ENCODE results near the gene FHIT.

FHIT gene

GRCh38 chr3:61094608-61095007 lies 156.6 kb downstream of the FHIT start:
- Histone ChIP-seq H3K27ac (ENCODE audit: low read depth, low read length) (no peak overlapping the region), H3K9ac (ENCODE audit: low read depth in 1 of 2, low read length in 2 of 2) (no peak overlapping the region), H3K4me1 (ENCODE audit: control insufficient read depth in 1 of 2, insufficient read depth in 2 of 2, low read length in 2 of 2) (no peaks in the 10 kb centered on the region), H3K9me3 (ENCODE audit: control insufficient read depth in 1 of 2, low read length in 2 of 2) (no peaks in the 10 kb centered on the region), H3K4me3 (ENCODE audit: low read depth in 1 of 2, low read length in 2 of 2) (no peak overlapping the region), H3K27me3 (ENCODE audit: control insufficient read depth in 1 of 2, insufficient read depth in 2 of 2, low read length in 2 of 2) (no peaks in the 10 kb centered on the region), H3K36me3 (ENCODE audit: control insufficient read depth in 1 of 2, insufficient read depth in 2 of 2, low read length in 2 of 2) (no peaks in the 10 kb centered on the region)

GRCh38 chr3:61093364-61093763 lies 157.9 kb downstream of the FHIT start:
- Histone ChIP-seq H3K27me3 (ENCODE audit: control insufficient read depth in 1 of 2, insufficient read depth in 2 of 2, low read length in 2 of 2) (no peaks in the 10 kb centered on the region), H3K27ac (ENCODE audit: low read depth, low read length) (no peak overlapping the region), H3K9ac (ENCODE audit: low read depth in 1 of 2, low read length in 2 of 2) (no peak overlapping the region), H3K9me3 (ENCODE audit: control insufficient read depth in 1 of 2, low read length in 2 of 2) (no peaks in the 10 kb centered on the region), H3K4me1 (ENCODE audit: control insufficient read depth in 1 of 2, insufficient read depth in 2 of 2, low read length in 2 of 2) (no peaks in the 10 kb centered on the region), H3K4me3 (ENCODE audit: low read depth in 1 of 2, low read length in 2 of 2) (no peak overlapping the region), H3K36me3 (ENCODE audit: control insufficient read depth in 1 of 2, insufficient read depth in 2 of 2, low read length in 2 of 2) (no peaks in the 10 kb centered on the region)

GRCh38 chr3:61092870-61093269 lies 158.4 kb downstream of the FHIT start:
- no peak overlapping the region for H3K4me3 ChIP-seq (ENCODE audit: low read depth in 1 of 2, low read length in 2 of 2)
- no peaks in the 10 kb centered on the region for H3K27me3 ChIP-seq (ENCODE audit: control insufficient read depth in 1 of 2, insufficient read depth in 2 of 2, low read length in 2 of 2)
- no peaks in the 10 kb centered on the region for H3K9me3 ChIP-seq (ENCODE audit: control insufficient read depth in 1 of 2, low read length in 2 of 2)
- H3K27ac ChIP-seq (ENCODE audit: low read depth, low read length) = no peak overlapping the region
- no peaks in the 10 kb centered on the region for H3K4me1 ChIP-seq (ENCODE audit: control insufficient read depth in 1 of 2, insufficient read depth in 2 of 2, low read length in 2 of 2)
- no peaks in the 10 kb centered on the region for H3K36me3 ChIP-seq (ENCODE audit: control insufficient read depth in 1 of 2, insufficient read depth in 2 of 2, low read length in 2 of 2)
- H3K9ac ChIP-seq (ENCODE audit: low read depth in 1 of 2, low read length in 2 of 2) = no peak overlapping the region

- Histone ChIP-seq H3K27ac (ENCODE audit: low read depth, low read length) (no peak overlapping the region), H3K9ac (ENCODE audit: low read depth in 1 of 2, low read length in 2 of 2) (no peak overlapping the region), H3K9me3 (ENCODE audit: control insufficient read depth in 1 of 2, low read length in 2 of 2) (no peaks in the 10 kb centered on the region), H3K27me3 (ENCODE audit: control insufficient read depth in 1 of 2, insufficient read depth in 2 of 2, low read length in 2 of 2) (no peaks in the 10 kb centered on the region), H3K4me1 (ENCODE audit: control insufficient read depth in 1 of 2, insufficient read depth in 2 of 2, low read length in 2 of 2) (no peaks in the 10 kb centered on the region), H3K4me3 (ENCODE audit: low read depth in 1 of 2, low read length in 2 of 2) (no peak overlapping the region), H3K36me3 (ENCODE audit: control insufficient read depth in 1 of 2, insufficient read depth in 2 of 2, low read length in 2 of 2) (no peaks in the 10 kb centered on the region)
Observed at GRCh38 chr3:61090389-61091169, 160.7 kb downstream of the FHIT start.

GRCh38 chr3:61087465-61087864 lies 163.8 kb downstream of the FHIT start:
- no peak overlapping the region for H3K9ac ChIP-seq (ENCODE audit: low read depth in 1 of 2, low read length in 2 of 2)
- no peaks in the 10 kb centered on the region for H3K36me3 ChIP-seq (ENCODE audit: control insufficient read depth in 1 of 2, insufficient read depth in 2 of 2, low read length in 2 of 2)
- no peaks in the 10 kb centered on the region for H3K27me3 ChIP-seq (ENCODE audit: control insufficient read depth in 1 of 2, insufficient read depth in 2 of 2, low read length in 2 of 2)
- no peak overlapping the region for H3K27ac ChIP-seq (ENCODE audit: low read depth, low read length)
- no peaks in the 10 kb centered on the region for H3K4me1 ChIP-seq (ENCODE audit: control insufficient read depth in 1 of 2, insufficient read depth in 2 of 2, low read length in 2 of 2)
- no peak overlapping the region for H3K4me3 ChIP-seq (ENCODE audit: low read depth in 1 of 2, low read length in 2 of 2)
- H3K9me3 ChIP-seq (ENCODE audit: control insufficient read depth in 1 of 2, low read length in 2 of 2) = no peaks in the 10 kb centered on the region

GRCh38 chr3:61081554-61081953 lies 169.7 kb downstream of the FHIT start:
- Histone ChIP-seq H3K9me3 (ENCODE audit: control insufficient read depth in 1 of 2, low read length in 2 of 2) (no peaks in the 10 kb centered on the region), H3K4me1 (ENCODE audit: control insufficient read depth in 1 of 2, insufficient read depth in 2 of 2, low read length in 2 of 2) (no peaks in the 10 kb centered on the region), H3K4me3 (ENCODE audit: low read depth in 1 of 2, low read length in 2 of 2) (no peak overlapping the region), H3K27ac (ENCODE audit: low read depth, low read length) (no peak overlapping the region), H3K27me3 (ENCODE audit: control insufficient read depth in 1 of 2, insufficient read depth in 2 of 2, low read length in 2 of 2) (no peaks in the 10 kb centered on the region), H3K9ac (ENCODE audit: low read depth in 1 of 2, low read length in 2 of 2) (no peak overlapping the region), H3K36me3 (ENCODE audit: control insufficient read depth in 1 of 2, insufficient read depth in 2 of 2, low read length in 2 of 2) (no peaks in the 10 kb centered on the region)

GRCh38 chr3:61080737-61081445 lies 170.4 kb downstream of the FHIT start:
- H3K36me3 ChIP-seq (ENCODE audit: control insufficient read depth in 1 of 2, insufficient read depth in 2 of 2, low read length in 2 of 2) = no peaks in the 10 kb centered on the region
- H3K4me3 ChIP-seq (ENCODE audit: low read depth in 1 of 2, low read length in 2 of 2) = no peak overlapping the region
- no peak overlapping the region for H3K9ac ChIP-seq (ENCODE audit: low read depth in 1 of 2, low read length in 2 of 2)
- no peaks in the 10 kb centered on the region for H3K27me3 ChIP-seq (ENCODE audit: control insufficient read depth in 1 of 2, insufficient read depth in 2 of 2, low read length in 2 of 2)
- no peaks in the 10 kb centered on the region for H3K9me3 ChIP-seq (ENCODE audit: control insufficient read depth in 1 of 2, low read length in 2 of 2)
- H3K4me1 ChIP-seq (ENCODE audit: control insufficient read depth in 1 of 2, insufficient read depth in 2 of 2, low read length in 2 of 2) = no peaks in the 10 kb centered on the region
- no peak overlapping the region for H3K27ac ChIP-seq (ENCODE audit: low read depth, low read length)

- Histone ChIP-seq H3K9me3 (ENCODE audit: control insufficient read depth in 1 of 2, low read length in 2 of 2) (no peaks in the 10 kb centered on the region), H3K4me1 (ENCODE audit: control insufficient read depth in 1 of 2, insufficient read depth in 2 of 2, low read length in 2 of 2) (no peaks in the 10 kb centered on the region), H3K27me3 (ENCODE audit: control insufficient read depth in 1 of 2, insufficient read depth in 2 of 2, low read length in 2 of 2) (no peaks in the 10 kb centered on the region), H3K36me3 (ENCODE audit: control insufficient read depth in 1 of 2, insufficient read depth in 2 of 2, low read length in 2 of 2) (no peaks in the 10 kb centered on the region), H3K4me3 (ENCODE audit: low read depth in 1 of 2, low read length in 2 of 2) (no peak overlapping the region), H3K9ac (ENCODE audit: low read depth in 1 of 2, low read length in 2 of 2) (no peak overlapping the region), H3K27ac (ENCODE audit: low read depth, low read length) (no peak overlapping the region)
Observed at GRCh38 chr3:61078048-61078752, 173.1 kb downstream of the FHIT start.

- no peaks in the 10 kb centered on the region for H3K36me3 ChIP-seq (ENCODE audit: control insufficient read depth in 1 of 2, insufficient read depth in 2 of 2, low read length in 2 of 2)
- no peaks in the 10 kb centered on the region for H3K4me1 ChIP-seq (ENCODE audit: control insufficient read depth in 1 of 2, insufficient read depth in 2 of 2, low read length in 2 of 2)
- no peak overlapping the region for H3K27ac ChIP-seq (ENCODE audit: low read depth, low read length)
- H3K9me3 ChIP-seq (ENCODE audit: control insufficient read depth in 1 of 2, low read length in 2 of 2) = no peaks in the 10 kb centered on the region
- no peak overlapping the region for H3K4me3 ChIP-seq (ENCODE audit: low read depth in 1 of 2, low read length in 2 of 2)
- H3K27me3 ChIP-seq (ENCODE audit: control insufficient read depth in 1 of 2, insufficient read depth in 2 of 2, low read length in 2 of 2) = no peaks in the 10 kb centered on the region
- H3K9ac ChIP-seq (ENCODE audit: low read depth in 1 of 2, low read length in 2 of 2) = no peak overlapping the region
Observed at GRCh38 chr3:61077551-61077950, 173.7 kb downstream of the FHIT start.

- Histone ChIP-seq H3K27ac (ENCODE audit: low read depth, low read length) (no peak overlapping the region), H3K4me3 (ENCODE audit: low read depth in 1 of 2, low read length in 2 of 2) (no peak overlapping the region), H3K4me1 (ENCODE audit: control insufficient read depth in 1 of 2, insufficient read depth in 2 of 2, low read length in 2 of 2) (no peaks in the 10 kb centered on the region)
Observed at GRCh38 chr3:61074783-61075182, 176.5 kb downstream of the FHIT start.

More at GRCh38 chr3:61074783-61075182, 176.5 kb downstream of the FHIT start:
- Histone ChIP-seq H3K9ac (ENCODE audit: low read depth in 1 of 2, low read length in 2 of 2) (no peak overlapping the region), H3K36me3 (ENCODE audit: control insufficient read depth in 1 of 2, insufficient read depth in 2 of 2, low read length in 2 of 2) (no peaks in the 10 kb centered on the region), H3K27me3 (ENCODE audit: control insufficient read depth in 1 of 2, insufficient read depth in 2 of 2, low read length in 2 of 2) (no peaks in the 10 kb centered on the region), H3K9me3 (ENCODE audit: control insufficient read depth in 1 of 2, low read length in 2 of 2) (no peaks in the 10 kb centered on the region)

All from duodenal mucosa (tissue), 2 donors.